Lower leg skin (tissue), 4 donors: ENCODE results near the gene CDX1. TPM values are rescaled to one million over a fixed set of nuclear protein-coding genes. Genes with fewer than 3 reads are reported as not detected.

ENCODE experiments used
- DNase-seq, 2 donors: peaks; one replicate each; pipeline ENCODE4 v3.0.0-alpha.2; 2019; ENCODE audit warnings: low spot score in 2 of 2
- H3K4me3 ChIP-seq: fragments of 200-600 bp; sonication (generic); 2 replicates; pipeline ENCODE4 v1.5.1; 2017; ENCODE audit warnings: mild to moderate bottlenecking, low read depth; ENCODE audit not compliant: poor library complexity, severe bottlenecking
- CTCF ChIP-seq, 3 donors: fragments of 450-650 bp; IDR thresholded peaks; one replicate each; pipeline ENCODE4 v1.5.1; 2016; ENCODE audit warnings: antibody characterized with exemption in 3 of 3, mild to moderate bottlenecking in 3 of 3, moderate library complexity in 2 of 3
- POLR2A ChIP-seq, 2 donors: fragments of 450-650 bp; IDR thresholded peaks; one replicate each; pipeline ENCODE4 v1.6.1; 2016 to 2017; ENCODE audit warnings: antibody characterized with exemption in 2 of 2, mild to moderate bottlenecking in 1 of 2, moderate library complexity in 1 of 2
- WGBS, 2 donors: methylation state at CpG; one replicate each; pipeline ENCODE4 v1.1.5; 2018; 5-methylcytosine and 5-hydroxymethylcytosine counted together
- intact Hi-C: fragments of 100-400 bp; cut with DNase I; formaldehyde crosslinking; loops from one replicate; pipeline ENCODE4 v1.15.0; 2023; ENCODE audit warnings: low total_unique reads
- total RNA-seq, 4 donors: library from RNA; depleted of rRNA; stranded (reverse); fragments of >200 nt; gene quantifications; one replicate each; pipeline ENCODE4 v1.1.0, GENCODE V29; 2016

The CDX1 gene
- total RNA-seq, 4 donors from 2014 or later, result not detected

DNA sequence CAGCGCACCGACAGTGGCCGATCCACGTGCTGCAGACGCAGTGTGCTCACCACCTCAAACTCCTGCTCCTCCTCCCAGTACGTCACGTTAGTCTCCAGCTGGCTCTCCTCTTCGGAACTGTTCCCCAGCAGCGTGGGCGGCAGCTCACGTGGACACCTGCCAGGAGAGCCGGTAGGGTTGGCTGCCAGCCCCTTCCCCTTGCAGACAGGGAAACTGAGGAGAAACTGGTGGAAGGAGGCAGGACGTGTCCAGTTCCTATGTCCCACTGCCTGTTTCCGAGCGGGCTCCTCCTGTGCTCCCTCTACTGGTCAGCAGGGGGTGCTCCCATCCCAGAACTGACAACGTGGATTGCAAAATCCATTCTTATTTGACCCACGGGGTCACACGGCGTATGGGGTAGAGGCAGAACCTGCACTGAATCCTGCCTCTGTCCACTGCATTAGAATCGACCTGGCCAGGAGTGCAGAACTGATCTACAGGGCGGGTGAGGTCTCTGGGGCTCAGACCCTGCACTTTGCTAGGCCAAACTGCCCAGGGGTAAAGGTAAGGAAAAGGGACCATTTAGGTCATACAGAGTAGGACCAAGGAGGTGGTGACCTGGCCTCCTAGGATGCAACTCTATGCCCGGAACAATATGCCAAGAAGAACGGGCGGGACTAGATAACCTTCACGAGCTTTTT lies 36.6 kb upstream of the CDX1 start:
- intact Hi-C loops, result no loop called here
- H3K4me3 ChIP-seq, result no peak overlapping the region
- WGBS, 2 donors, result 23 to 34% methylated on average over 20 to 24 of the region's 25 CpGs
- peak; percentile 62 to 95 for DNase-seq
- TF ChIP-seq POLR2A (IDR thresholded peaks at IDR 0.05) (no peak), CTCF (IDR thresholded peaks at IDR 0.05) (peak in 1 of 3 donors; percentile 73)

DNA sequence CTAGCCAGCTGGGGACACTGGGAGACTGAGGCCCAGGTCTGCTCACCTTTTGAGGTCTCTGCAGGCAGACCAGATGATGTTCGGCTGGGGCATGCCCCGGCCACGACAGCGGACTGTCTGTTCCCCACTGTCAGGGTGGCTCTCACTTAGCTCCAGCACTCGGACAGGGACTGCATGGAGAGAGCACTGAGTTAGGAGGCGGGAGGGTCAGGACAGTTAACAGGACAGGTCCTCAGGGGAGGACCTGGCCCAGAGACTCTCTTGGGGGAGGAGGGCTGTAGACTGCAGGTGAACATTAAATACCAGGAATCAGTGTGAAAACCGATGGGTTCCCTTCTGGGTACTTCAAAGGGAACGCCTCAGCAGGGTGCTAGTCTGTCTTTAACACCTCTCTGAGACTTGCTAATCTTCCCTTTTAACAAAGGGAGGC lies 36.1 kb upstream of the CDX1 start:
- H3K4me3 ChIP-seq, result no peak overlapping the region
- DNase-seq, result no peak
- TF ChIP-seq POLR2A (IDR thresholded peaks at IDR 0.05) (no peak), CTCF (IDR thresholded peaks at IDR 0.05) (no peak)
- intact Hi-C loops, result no loop called here
- 83 to 90% methylated on average over 8 of the region's 8 CpGs for WGBS, 2 donors

- TF ChIP-seq POLR2A (IDR thresholded peaks at IDR 0.05) (no peak), CTCF (IDR thresholded peaks at IDR 0.05) (no peak)
- DNase-seq, result no peak
- intact Hi-C loops, result no loop called here
- H3K4me3 ChIP-seq, result no peak overlapping the region
- 80 to 89% methylated on average over 4 of the region's 4 CpGs for WGBS, 2 donors
These were observed 35.1 kb upstream of the CDX1 start for GRCh38 chr5:150131461-150131860.

- 56 to 57% methylated on average over 12 of the region's 12 CpGs for WGBS, 2 donors
- intact Hi-C loops, result no loop called here
- H3K4me3 ChIP-seq, result no peak overlapping the region
- TF ChIP-seq POLR2A (IDR thresholded peaks at IDR 0.05), result no peak
- DNase-seq, result peak; percentile 82 to 92
These were observed 34.4 kb upstream of the CDX1 start for GRCh38 chr5:150131978-150132694.

GRCh38 chr5:150132740-150133139 lies 33.8 kb upstream of the CDX1 start:
- intact Hi-C loops, result no loop called here
- no peak overlapping the region for H3K4me3 ChIP-seq
- no peak for TF ChIP-seq CTCF (IDR thresholded peaks at IDR 0.05)
- TF ChIP-seq POLR2A (IDR thresholded peaks at IDR 0.05), result no peak

DNA sequence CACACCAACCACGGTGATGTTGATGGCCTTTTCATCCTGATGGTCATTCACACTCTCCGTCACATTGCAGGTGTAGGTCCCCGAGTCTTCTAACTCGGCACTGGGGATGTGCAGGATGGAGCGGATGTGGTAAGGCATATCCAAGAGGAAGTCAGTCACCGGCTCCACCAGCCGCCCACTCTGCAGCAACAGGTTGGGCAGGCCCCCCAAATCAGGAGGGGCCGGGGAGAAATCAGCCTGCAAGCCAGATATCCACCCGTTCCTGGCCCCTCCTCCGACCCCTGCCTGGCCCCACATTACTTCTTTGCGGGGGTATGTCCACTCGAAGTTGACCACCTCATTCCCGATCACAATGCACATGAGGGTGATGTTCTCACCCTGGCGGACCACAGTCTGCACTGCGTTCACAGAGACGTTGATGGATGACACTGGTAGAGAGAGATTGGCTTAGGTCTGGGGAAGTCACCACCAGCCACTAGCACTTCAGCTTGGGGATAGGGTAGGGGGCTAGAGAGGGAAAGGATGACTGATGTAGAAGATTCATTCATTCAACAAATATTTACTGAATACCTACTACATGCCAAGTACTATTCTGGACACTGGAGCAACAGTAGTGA lies 32.9 kb upstream of the CDX1 start:
- H3K4me3 ChIP-seq, result no peak overlapping the region
- no peak for DNase-seq
- WGBS, 2 donors, result 79 to 84% methylated on average over 16 of the region's 16 CpGs
- TF ChIP-seq POLR2A (IDR thresholded peaks at IDR 0.05) (no peak), CTCF (IDR thresholded peaks at IDR 0.05) (no peak)
- intact Hi-C loops, result no loop called here

More at GRCh38 chr5:150132740-150133139, 33.8 kb upstream of the CDX1 start:
- 82% methylated on average over 22 of the region's 22 CpGs for WGBS, 2 donors
- no peak for DNase-seq
